Hepatocyte (in vitro differentiated cells): ENCODE measurements around the gene SCNN1G.

Source experiments
- CTCF ChIP-seq: fragments of 200-600 bp; sonication (generic); IDR thresholded peaks from 2 replicates; pipeline ENCODE4 v1.5.1; 2016; ENCODE audit warnings: antibody characterized with exemption, mild to moderate bottlenecking; ENCODE audit not compliant: poor library complexity
- EZH2 ChIP-seq: fragments of 200-600 bp; sonication (generic); IDR thresholded peaks from 2 replicates; pipeline ENCODE4 v1.6.1; 2016; ENCODE audit warnings: antibody characterized with exemption, mild to moderate bottlenecking, borderline replicate concordance

DNA sequence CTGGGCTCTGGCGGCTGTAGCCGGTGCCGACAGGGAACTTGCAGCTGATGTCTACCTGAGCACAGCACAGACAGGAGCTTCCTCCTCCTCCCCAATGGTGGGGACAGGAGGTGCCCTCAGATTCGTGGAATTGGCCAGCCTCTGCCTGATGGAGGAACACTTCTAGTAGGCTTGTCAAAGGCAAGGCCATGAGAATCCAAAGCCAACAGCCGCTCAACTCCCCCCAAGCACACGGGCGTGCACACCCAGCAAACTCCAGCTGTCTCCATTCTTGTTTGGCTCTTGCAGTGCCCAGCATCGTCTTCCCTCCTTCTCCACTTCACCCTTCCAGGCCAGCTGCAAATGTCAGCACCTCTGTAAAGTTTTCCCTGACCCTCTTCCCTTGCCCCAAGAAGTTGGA is 35.1 kb downstream of the SCNN1G start:
- TF ChIP-seq CTCF (no peak), EZH2 (no peak)
